T-helper 1 cell treated with Interleukin-12 subunit alpha and Interleukin-12 subunit beta and Interleukin-4 antibody, amounts not matched to agents 30 μg/mL and 1 μg/mL, for 36 hours (primary cell): ENCODE results near the gene SLC66A2.

Experiments
- H3K27ac Mint-ChIP-seq: one replicate; pipeline ENCODE4 v1.8.0; 2021; ENCODE audit warnings: mild to moderate bottlenecking, mixed read lengths
- H3K27me3 Mint-ChIP-seq: one replicate; pipeline ENCODE4 v1.8.0; 2021; ENCODE audit warnings: low read depth, mixed read lengths
- H3K36me3 Mint-ChIP-seq: one replicate; pipeline ENCODE4 v1.8.0; 2021; ENCODE audit warnings: low read depth, mixed read lengths
- H3K4me1 Mint-ChIP-seq: one replicate; pipeline ENCODE4 v1.8.0; 2021; ENCODE audit warnings: low read depth, mixed read lengths
- H3K4me3 Mint-ChIP-seq: one replicate; pipeline ENCODE4 v1.8.0; 2021; ENCODE audit warnings: mild to moderate bottlenecking, moderate library complexity, mixed read lengths
- H3K9me3 Mint-ChIP-seq: one replicate; pipeline ENCODE4 v1.8.0; 2021; ENCODE audit warnings: mixed read lengths

SLC66A2 gene

GRCh38 chr18:79975985-79976680, 24.7 kb upstream of the SLC66A2 start:
- peaks cover 18% of the 10 kb centered on the region for H3K4me1 Mint-ChIP-seq
- H3K36me3 Mint-ChIP-seq, result peaks cover 16% of the 10 kb centered on the region
- H3K27ac Mint-ChIP-seq, result no peak overlapping the region
- H3K27me3 Mint-ChIP-seq, result no peaks in the 10 kb centered on the region
- no peak overlapping the region for H3K4me3 Mint-ChIP-seq
- no peaks in the 10 kb centered on the region for H3K9me3 Mint-ChIP-seq

- Mint-ChIP-seq H3K4me1 (peaks cover 17% of the 10 kb centered on the region), H3K27me3 (no peaks in the 10 kb centered on the region), H3K27ac (no peak overlapping the region), H3K36me3 (peaks cover 16% of the 10 kb centered on the region), H3K4me3 (no peak overlapping the region), H3K9me3 (no peaks in the 10 kb centered on the region)
These were observed 23.6 kb upstream of the SLC66A2 start for GRCh38 chr18:79975043-79975442.

- H3K4me3 Mint-ChIP-seq, result no peak overlapping the region
- H3K27ac Mint-ChIP-seq, result no peak overlapping the region
- no peaks in the 10 kb centered on the region for H3K27me3 Mint-ChIP-seq
- H3K4me1 Mint-ChIP-seq, result peaks cover 13% of the 10 kb centered on the region
- no peaks in the 10 kb centered on the region for H3K9me3 Mint-ChIP-seq
- H3K36me3 Mint-ChIP-seq, result peaks cover 16% of the 10 kb centered on the region
These were observed 22.7 kb upstream of the SLC66A2 start for GRCh38 chr18:79974025-79974654.

GRCh38 chr18:79973517-79973916, 22.1 kb upstream of the SLC66A2 start:
- Mint-ChIP-seq H3K4me3 (no peak overlapping the region), H3K27me3 (no peaks in the 10 kb centered on the region), H3K27ac (no peak overlapping the region), H3K9me3 (no peaks in the 10 kb centered on the region), H3K36me3 (peaks cover 16% of the 10 kb centered on the region), H3K4me1 (peaks cover 13% of the 10 kb centered on the region)

GRCh38 chr18:79972720-79973119, 21.3 kb upstream of the SLC66A2 start:
- H3K27ac Mint-ChIP-seq, result no peak overlapping the region
- no peaks in the 10 kb centered on the region for H3K27me3 Mint-ChIP-seq
- H3K9me3 Mint-ChIP-seq, result no peaks in the 10 kb centered on the region
- H3K4me3 Mint-ChIP-seq, result no peak overlapping the region
- peaks cover 8% of the 10 kb centered on the region for H3K4me1 Mint-ChIP-seq
- peaks cover 16% of the 10 kb centered on the region for H3K36me3 Mint-ChIP-seq

- no peaks in the 10 kb centered on the region for H3K9me3 Mint-ChIP-seq
- no peaks in the 10 kb centered on the region for H3K27me3 Mint-ChIP-seq
- H3K4me1 Mint-ChIP-seq, result peaks cover 8% of the 10 kb centered on the region
- peaks cover 16% of the 10 kb centered on the region for H3K36me3 Mint-ChIP-seq
- no peak overlapping the region for H3K27ac Mint-ChIP-seq
- no peak overlapping the region for H3K4me3 Mint-ChIP-seq
These were observed 20.5 kb upstream of the SLC66A2 start for GRCh38 chr18:79971986-79972385.

GRCh38 chr18:79971211-79971952, 19.9 kb upstream of the SLC66A2 start:
- no peaks in the 10 kb centered on the region for H3K9me3 Mint-ChIP-seq
- no peak overlapping the region for H3K27ac Mint-ChIP-seq
- H3K36me3 Mint-ChIP-seq, result peaks cover 16% of the 10 kb centered on the region
- no peaks in the 10 kb centered on the region for H3K27me3 Mint-ChIP-seq
- peaks cover 8% of the 10 kb centered on the region for H3K4me1 Mint-ChIP-seq
- no peak overlapping the region for H3K4me3 Mint-ChIP-seq

GRCh38 chr18:79970419-79971133, 19.1 kb upstream of the SLC66A2 start:
- H3K4me3 Mint-ChIP-seq, result no peak overlapping the region
- peaks cover 9% of the 10 kb centered on the region for H3K4me1 Mint-ChIP-seq
- H3K27ac Mint-ChIP-seq, result no peak overlapping the region
- no peaks in the 10 kb centered on the region for H3K27me3 Mint-ChIP-seq
- peaks cover 15% of the 10 kb centered on the region for H3K36me3 Mint-ChIP-seq
- no peaks in the 10 kb centered on the region for H3K9me3 Mint-ChIP-seq

GRCh38 chr18:79965119-79965902, 13.9 kb upstream of the SLC66A2 start:
- H3K27me3 Mint-ChIP-seq, result peaks cover 4% of the 10 kb centered on the region
- peak overlapping the region; percentile 74 for H3K27ac Mint-ChIP-seq
- H3K36me3 Mint-ChIP-seq, result no peaks in the 10 kb centered on the region
- H3K4me3 Mint-ChIP-seq, result peak overlapping the region; percentile 81
- peaks cover 20% of the 10 kb centered on the region for H3K4me1 Mint-ChIP-seq
- H3K9me3 Mint-ChIP-seq, result no peaks in the 10 kb centered on the region

- H3K4me3 Mint-ChIP-seq, result peak within 1 kb of the TSS; percentile 81
- H3K27me3 Mint-ChIP-seq, result peaks cover 4% of the 10 kb centered on the region
- H3K27ac Mint-ChIP-seq, result peak within 1 kb of the TSS; percentile 74
- no peaks in the 10 kb centered on the region for H3K36me3 Mint-ChIP-seq
- H3K9me3 Mint-ChIP-seq, result no peaks in the 10 kb centered on the region
- H3K4me1 Mint-ChIP-seq, result peaks cover 27% of the 10 kb centered on the region
These were observed 13.1 kb upstream of the SLC66A2 start, which contains the start of gene HSBP1L1 for GRCh38 chr18:79964330-79965118. HSBP1L1 (plus strand) TSS chr18:79964643; CDS start chr18:79964736, 93 bp downstream.

GRCh38 chr18:79963658-79964329, 12.3 kb upstream of the SLC66A2 start:
- Mint-ChIP-seq H3K4me3 (peak overlapping the region; percentile 54), H3K27me3 (peaks cover 4% of the 10 kb centered on the region), H3K9me3 (no peaks in the 10 kb centered on the region), H3K36me3 (no peaks in the 10 kb centered on the region), H3K4me1 (peaks cover 27% of the 10 kb centered on the region), H3K27ac (no peak overlapping the region)

- peaks cover 27% of the 10 kb centered on the region for H3K4me1 Mint-ChIP-seq
- no peaks in the 10 kb centered on the region for H3K36me3 Mint-ChIP-seq
- peaks cover 4% of the 10 kb centered on the region for H3K27me3 Mint-ChIP-seq
- H3K9me3 Mint-ChIP-seq, result no peaks in the 10 kb centered on the region
- no peak overlapping the region for H3K27ac Mint-ChIP-seq
- H3K4me3 Mint-ChIP-seq, result peak overlapping the region; percentile 60
These were observed 11.6 kb upstream of the SLC66A2 start for GRCh38 chr18:79962835-79963657.
